Head of caudate nucleus (tissue), 42 donors: Measurements from ENCODE around the gene ZMPSTE24.
"Not testable (repeated sequence)": the region's sequence is repeated elsewhere in the genome, so short reads cannot be mapped to it uniquely, and the experiment has no call there.

Source experiments
- DNase-seq, 42 donors: peaks; one replicate each; pipeline versions ENCODE4 v3.0.0 to v3.0.0-alpha.2; 2020 to 2021; ENCODE audit warnings: mixed read lengths in 7 of 42
- intact Hi-C: fragments of 100-400 bp; cut with DNase I; formaldehyde crosslinking; loops from one replicate; pipeline ENCODE4 v1.15.0; 2022

Gene ZMPSTE24

GRCh38 chr1:40342381-40342717, 84.3 kb downstream of the ZMPSTE24 start:
- DNase-seq = peak in 1 of 42 donors; percentile 5
- intact Hi-C loops = not testable (repeated sequence)
